Stromal cell of bone marrow (primary cell): Measurements from ENCODE around the gene MTHFD2.
A peak's percentile ranks its signal among the peaks of the same experiment; 100 is the strongest.
"Not testable (repeated sequence)": the region's sequence is repeated elsewhere in the genome, so short reads cannot be mapped to it uniquely, and the experiment has no call there.

Experiments used
- DNase-seq: peaks from one replicate; pipeline ENCODE4 v3.0.0-alpha.2; 2012; ENCODE audit warnings: low read depth

The MTHFD2 gene

GRCh38 chr2:74198461-74199274 is at the start of gene MTHFD2:
Gene MTHFD2, plus strand, starts transcription at chr2:74198615. Its CDS starts 27 bp downstream, at chr2:74198642.
- peak; percentile 90 for DNase-seq

GRCh38 chr2:74149247-74149525 is 49.2 kb upstream of the MTHFD2 start:
- DNase-seq, result no peak

GRCh38 chr2:74149570-74150319 is 48.7 kb upstream of the MTHFD2 start:
- no peak for DNase-seq

GRCh38 chr2:74152954-74153353 is 45.5 kb upstream of the MTHFD2 start:
- DNase-seq, result no peak

GRCh38 chr2:74155830-74156229 is 42.6 kb upstream of the MTHFD2 start:
- DNase-seq, result no peak

- DNase-seq, result no peak
Measured at GRCh38 chr2:74162951-74163350, 35.5 kb upstream of the MTHFD2 start.

GRCh38 chr2:74164761-74165160 is 33.7 kb upstream of the MTHFD2 start:
- no peak for DNase-seq

- DNase-seq, result no peak
Measured at GRCh38 chr2:74168739-74169138, 29.7 kb upstream of the MTHFD2 start.

- no peak for DNase-seq
Measured at GRCh38 chr2:74174909-74175308, 23.5 kb upstream of the MTHFD2 start.

- DNase-seq, result no peak
Measured at GRCh38 chr2:74177696-74178095, 20.7 kb upstream of the MTHFD2 start.

- peak; percentile 98 for DNase-seq
Measured at GRCh38 chr2:74178211-74179062, 20.0 kb upstream of the MTHFD2 start, which contains the start of gene MOB1A. Gene MOB1A, minus strand, starts transcription at chr2:74178879. Its CDS starts 205 bp downstream, at chr2:74178674.

- DNase-seq, result no peak
Measured at GRCh38 chr2:74179063-74179865, 19.2 kb upstream of the MTHFD2 start.

- DNase-seq, result no peak
Measured at GRCh38 chr2:74181739-74182138, 16.7 kb upstream of the MTHFD2 start.

GRCh38 chr2:74183878-74184277 is 14.5 kb upstream of the MTHFD2 start:
- no peak for DNase-seq

GRCh38 chr2:74186038-74186437 is 12.4 kb upstream of the MTHFD2 start:
- DNase-seq, result no peak

- not testable (repeated sequence) for DNase-seq
Measured at GRCh38 chr2:74186706-74187105, 11.7 kb upstream of the MTHFD2 start.

GRCh38 chr2:74188018-74188601 is 10.3 kb upstream of the MTHFD2 start:
- peak; percentile 28 for DNase-seq

- no peak for DNase-seq
Measured at GRCh38 chr2:74188696-74189095, 9.7 kb upstream of the MTHFD2 start.

GRCh38 chr2:74191596-74192380 is 6.6 kb upstream of the MTHFD2 start:
- no peak for DNase-seq

GRCh38 chr2:74194799-74195198 is 3.6 kb upstream of the MTHFD2 start:
- DNase-seq, result no peak
